ENCODE data around the gene CGRRF1. TPM values are rescaled to one million over a fixed set of nuclear protein-coding genes. Genes with fewer than 3 reads are reported as not detected.

Gene CGRRF1
- total and polyA plus RNA-seq, 4 experiments from 2014 or later, result 21.8 to 60.7 (median 24.8) TPM

DNA sequence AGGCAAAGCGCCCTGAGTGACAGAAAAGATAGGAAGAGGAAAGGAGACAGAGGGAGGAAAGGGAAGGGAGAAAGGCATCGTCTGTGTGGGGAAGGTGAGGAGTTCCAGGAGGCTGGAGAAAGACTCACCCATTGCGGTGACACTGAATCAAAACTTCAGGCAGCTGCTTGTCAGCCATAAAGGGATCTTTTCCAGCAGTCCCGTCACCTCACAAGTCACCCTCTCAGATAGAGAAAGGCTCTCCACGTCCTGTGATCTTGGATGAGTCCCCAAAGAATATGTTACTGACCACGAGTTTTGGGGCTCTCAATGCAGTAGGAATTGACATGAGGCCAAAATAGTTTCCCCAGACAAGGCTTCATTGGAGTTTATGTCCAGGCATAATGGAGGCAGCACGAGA, 11.1 kb upstream of the CGRRF1 start:
- H3K27me3 ChIP-seq (ENCODE audit: insufficient read depth, low read length), result peaks cover 3% of the 10 kb centered on the region
- no peak for DNase-seq
- Mint-ChIP-seq H3K4me3 (no peak overlapping the region), H3K36me3 (no peaks in the 10 kb centered on the region), H3K4me1 (peaks cover 0 to under 1% (median 0%) of the 10 kb centered on the region in 4 donors), H3K27ac (no peak overlapping the region), H3K9me3 (no peaks in the 10 kb centered on the region), H3K27me3 (peaks cover 7% of the 10 kb centered on the region in 2 donors)
- H3K4me1 ChIP-seq (ENCODE audit: insufficient read depth, low read length), result no peaks in the 10 kb centered on the region
- CTCF ChIA-PET (ENCODE audit: partially characterized antibody), result interaction anchor here (1.2 kb wide), 1 partner anchor 11 kb away, joined by 3 read pairs; the partner anchor contains the start of gene CGRRF1
- intact Hi-C loops (cut with micrococcal nuclease), result no loop called here
- H3K27ac ChIP-seq (ENCODE audit: low read depth, low read length), result no peak overlapping the region
- H3K36me3 ChIP-seq (ENCODE audit: insufficient read depth, low read length), result no peaks in the 10 kb centered on the region
- POLR2A ChIA-PET (ENCODE audit: partially characterized antibody), result no interaction called here
- no peak overlapping the region for H3K4me3 ChIP-seq (ENCODE audit: low read length in 2 of 2)
- no peaks in the 10 kb centered on the region for H3K9me3 ChIP-seq (ENCODE audit: control insufficient read depth in 1 of 2, low read length in 2 of 2)

DNA sequence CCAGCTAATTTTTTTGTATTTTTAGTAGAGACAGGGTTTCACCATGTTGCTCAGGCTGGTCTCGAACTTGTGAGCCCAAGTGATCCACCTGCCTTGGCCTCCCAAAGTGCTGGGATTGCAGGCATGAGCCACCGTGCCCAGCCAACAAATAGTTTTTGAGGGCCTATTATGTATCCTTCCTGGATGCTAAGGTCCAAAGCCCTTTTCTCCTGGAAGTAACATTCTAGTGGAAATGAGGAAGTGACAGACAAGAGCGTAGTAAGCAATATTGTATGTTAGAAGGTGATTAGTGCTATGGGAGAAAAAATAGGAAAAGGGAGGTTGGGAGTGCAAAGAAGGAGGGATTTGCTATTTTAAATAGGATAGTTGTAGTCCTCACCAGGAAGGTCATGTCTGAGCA, 9.0 kb upstream of the CGRRF1 start:
- ChIA-PET CTCF (ENCODE audit: partially characterized antibody) (no interaction called here), POLR2A (ENCODE audit: partially characterized antibody) (interaction anchor here (1.2 kb wide), 1 partner anchor 12 kb away, joined by 4 read pairs; the partner anchor contains the start of gene GMFB)
- no peaks in the 10 kb centered on the region for H3K4me1 ChIP-seq (ENCODE audit: insufficient read depth, low read length)
- no peaks in the 10 kb centered on the region for H3K36me3 Mint-ChIP-seq
- H3K4me3 ChIP-seq (ENCODE audit: low read length in 2 of 2), result no peak overlapping the region
- DNase-seq, result no peak
- H3K4me3 Mint-ChIP-seq, result no peak overlapping the region
- H3K9me3 ChIP-seq (ENCODE audit: control insufficient read depth in 1 of 2, low read length in 2 of 2), result no peaks in the 10 kb centered on the region
- H3K4me1 Mint-ChIP-seq, result no peaks in the 10 kb centered on the region
- no peaks in the 10 kb centered on the region for H3K36me3 ChIP-seq (ENCODE audit: insufficient read depth, low read length)
- peaks cover 3% of the 10 kb centered on the region for H3K27me3 ChIP-seq (ENCODE audit: insufficient read depth, low read length)
- H3K27me3 Mint-ChIP-seq, result peaks cover 7% of the 10 kb centered on the region in 2 donors
- H3K27ac ChIP-seq (ENCODE audit: low read depth, low read length), result no peak overlapping the region
- peak overlapping the region in 1 of 7 donors; percentile 4 for H3K27ac Mint-ChIP-seq
- H3K9me3 Mint-ChIP-seq, result no peaks in the 10 kb centered on the region
- intact Hi-C loops (cut with micrococcal nuclease), result no loop called here

GRCh38 chr14:54501480-54501879, 8.2 kb upstream of the CGRRF1 start:
- Histone ChIP-seq H3K4me1 (ENCODE audit: insufficient read depth, low read length) (no peaks in the 10 kb centered on the region), H3K27me3 (ENCODE audit: insufficient read depth, low read length) (peaks cover 3% of the 10 kb centered on the region), H3K27ac (ENCODE audit: low read depth, low read length) (no peak overlapping the region), H3K4me3 (ENCODE audit: low read length in 2 of 2) (no peak overlapping the region), H3K9me3 (ENCODE audit: control insufficient read depth in 1 of 2, low read length in 2 of 2) (no peaks in the 10 kb centered on the region), H3K36me3 (ENCODE audit: insufficient read depth, low read length) (no peaks in the 10 kb centered on the region)
- intact Hi-C loops (cut with micrococcal nuclease), result no loop called here
- H3K27ac Mint-ChIP-seq, result no peak overlapping the region
- no peaks in the 10 kb centered on the region for H3K9me3 Mint-ChIP-seq
- DNase-seq, result no peak
- H3K36me3 Mint-ChIP-seq, result no peaks in the 10 kb centered on the region
- ChIA-PET POLR2A (ENCODE audit: partially characterized antibody) (interaction anchor here (1.2 kb wide), 1 partner anchor 13 kb away, joined by 4 read pairs; the partner anchor contains the start of gene GMFB), CTCF (ENCODE audit: partially characterized antibody) (interaction anchor here (1.1 kb wide), 1 partner anchor 12 kb away, joined by 4 read pairs; the partner anchor contains the start of gene GMFB)
- H3K4me1 Mint-ChIP-seq, result no peaks in the 10 kb centered on the region
- H3K4me3 Mint-ChIP-seq, result no peak overlapping the region
- H3K27me3 Mint-ChIP-seq, result peaks cover 7% of the 10 kb centered on the region in 2 donors

GRCh38 chr14:54502602-54503001, 7.1 kb upstream of the CGRRF1 start:
- ChIA-PET CTCF (ENCODE audit: partially characterized antibody) (interaction anchor here (1.1 to 1.7 kb wide), 2 partner anchors 13 to 271 kb away, joined by 4 to 5 read pairs; partner anchors contain the start of gene GMFB), POLR2A (ENCODE audit: partially characterized antibody) (no interaction called here)
- Mint-ChIP-seq H3K27ac (no peak overlapping the region), H3K27me3 (peaks cover 7% of the 10 kb centered on the region in 2 donors), H3K4me1 (no peaks in the 10 kb centered on the region), H3K4me3 (no peak overlapping the region), H3K36me3 (no peaks in the 10 kb centered on the region), H3K9me3 (no peaks in the 10 kb centered on the region)
- Histone ChIP-seq H3K9me3 (ENCODE audit: control insufficient read depth in 1 of 2, low read length in 2 of 2) (no peaks in the 10 kb centered on the region), H3K4me1 (ENCODE audit: insufficient read depth, low read length) (no peaks in the 10 kb centered on the region), H3K4me3 (ENCODE audit: low read length in 2 of 2) (no peak overlapping the region), H3K27me3 (ENCODE audit: insufficient read depth, low read length) (peaks cover 3% of the 10 kb centered on the region), H3K36me3 (ENCODE audit: insufficient read depth, low read length) (no peaks in the 10 kb centered on the region), H3K27ac (ENCODE audit: low read depth, low read length) (no peak overlapping the region)
- intact Hi-C loops (cut with micrococcal nuclease), result no loop called here
- DNase-seq, result no peak

DNA sequence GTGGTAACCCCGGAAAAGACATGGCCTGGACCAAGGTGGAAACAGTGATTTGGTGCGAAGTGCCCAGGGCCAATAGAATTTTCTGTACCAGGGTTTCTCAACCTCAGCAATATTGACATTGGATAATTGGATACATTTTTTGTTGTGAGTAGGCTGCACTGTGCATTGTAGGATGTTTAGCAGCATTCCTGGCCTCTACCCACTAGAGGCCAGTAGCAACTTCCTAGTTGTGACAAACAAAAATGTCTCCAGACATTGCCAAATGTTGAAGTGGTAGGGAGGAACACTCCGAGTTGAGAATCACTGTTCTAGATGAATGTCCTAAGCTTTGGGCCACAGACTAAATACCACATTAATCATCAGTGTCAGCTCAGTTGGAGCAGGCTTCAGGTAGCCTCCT, 6.2 kb upstream of the CGRRF1 start:
- Histone ChIP-seq H3K9me3 (ENCODE audit: control insufficient read depth in 1 of 2, low read length in 2 of 2) (no peaks in the 10 kb centered on the region), H3K4me1 (ENCODE audit: insufficient read depth, low read length) (no peaks in the 10 kb centered on the region), H3K36me3 (ENCODE audit: insufficient read depth, low read length) (no peaks in the 10 kb centered on the region), H3K4me3 (ENCODE audit: low read length in 2 of 2) (no peak overlapping the region), H3K27ac (ENCODE audit: low read depth, low read length) (no peak overlapping the region), H3K27me3 (ENCODE audit: insufficient read depth, low read length) (peaks cover 3% of the 10 kb centered on the region)
- ChIA-PET CTCF (ENCODE audit: partially characterized antibody) (interaction anchor here (1.4 to 1.7 kb wide), 4 partner anchors 10 to 271 kb away, joined by 3 to 7 read pairs (median 4); no protein-coding TSS in a partner anchor), POLR2A (ENCODE audit: partially characterized antibody) (no interaction called here)
- H3K27ac Mint-ChIP-seq, result no peak overlapping the region
- intact Hi-C loops (cut with micrococcal nuclease), result no loop called here
- H3K27me3 Mint-ChIP-seq, result peaks cover 5 to 7% of the 10 kb centered on the region in 2 donors
- H3K4me3 Mint-ChIP-seq, result no peak overlapping the region
- H3K4me1 Mint-ChIP-seq, result no peaks in the 10 kb centered on the region
- no peak for DNase-seq
- no peaks in the 10 kb centered on the region for H3K9me3 Mint-ChIP-seq
- H3K36me3 Mint-ChIP-seq, result no peaks in the 10 kb centered on the region

- Histone ChIP-seq H3K27ac (ENCODE audit: low read depth, low read length) (no peak overlapping the region), H3K27me3 (ENCODE audit: insufficient read depth, low read length) (no peaks in the 10 kb centered on the region), H3K9me3 (ENCODE audit: control insufficient read depth in 1 of 2, low read length in 2 of 2) (peaks cover 0 to 4% of the 10 kb centered on the region in 2 donors), H3K4me1 (ENCODE audit: insufficient read depth, low read length) (peaks cover 41% of the 10 kb centered on the region), H3K4me3 (ENCODE audit: low read length in 2 of 2) (no peak overlapping the region), H3K36me3 (ENCODE audit: insufficient read depth, low read length) (no peaks in the 10 kb centered on the region)
- H3K4me1 Mint-ChIP-seq, result peaks cover 56 to 74% (median 61%) of the 10 kb centered on the region in 4 donors
- ChIA-PET CTCF (ENCODE audit: partially characterized antibody) (interaction anchor here (0.7 to 1.2 kb wide), 3 partner anchors 19 to 261 kb away, joined by 3 to 6 read pairs (median 4); partner anchors contain the start of gene GMFB), POLR2A (ENCODE audit: partially characterized antibody) (interaction anchor here (1.1 kb wide), 1 partner anchor 24 kb away, joined by 3 read pairs; no protein-coding TSS in a partner anchor)
- intact Hi-C loops (cut with micrococcal nuclease), result no loop called here
- H3K27ac Mint-ChIP-seq, result peak overlapping the region in 4 of 7 donors; percentile 23 to 84 (median 46)
- no peak for DNase-seq
- H3K9me3 Mint-ChIP-seq, result peaks cover 2 to 11% (median 6%) of the 10 kb centered on the region in 8 donors
- H3K36me3 Mint-ChIP-seq, result peaks cover 30 to 37% of the 10 kb centered on the region in 2 donors
- peak overlapping the region in 4 of 8 donors; percentile 4 to 60 (median 43) for H3K4me3 Mint-ChIP-seq
- no peaks in the 10 kb centered on the region for H3K27me3 Mint-ChIP-seq
Measured at GRCh38 chr14:54512393-54512792, 2.7 kb downstream of the CGRRF1 start.

DNA sequence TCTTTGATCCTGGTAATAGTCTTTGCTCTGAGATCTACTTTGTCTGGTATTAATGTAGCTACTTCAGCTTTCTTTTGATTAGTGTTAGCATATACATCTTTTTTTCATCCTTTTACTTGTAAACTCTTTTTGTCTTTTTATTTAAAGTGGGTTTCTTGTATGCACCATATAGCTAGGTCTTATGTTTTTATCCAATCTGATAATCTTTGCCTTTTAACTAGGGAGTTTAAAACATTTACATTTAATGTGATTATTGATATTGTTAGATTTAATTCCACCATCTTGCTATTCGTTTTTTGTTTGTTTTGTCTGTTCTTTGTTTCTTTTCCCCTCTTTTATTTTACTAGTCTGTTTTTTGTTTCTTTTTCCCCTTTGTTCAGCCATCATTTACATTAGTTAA, 6.0 kb downstream of the CGRRF1 start:
- Histone ChIP-seq H3K27ac (ENCODE audit: low read depth, low read length) (no peak overlapping the region), H3K36me3 (ENCODE audit: insufficient read depth, low read length) (no peaks in the 10 kb centered on the region), H3K4me3 (ENCODE audit: low read length in 2 of 2) (no peak overlapping the region), H3K4me1 (ENCODE audit: insufficient read depth, low read length) (peaks cover 35% of the 10 kb centered on the region), H3K9me3 (ENCODE audit: control insufficient read depth in 1 of 2, low read length in 2 of 2) (peaks cover 0 to 4% of the 10 kb centered on the region in 2 donors), H3K27me3 (ENCODE audit: insufficient read depth, low read length) (no peaks in the 10 kb centered on the region)
- peaks cover 32 to 50% of the 10 kb centered on the region in 2 donors for H3K36me3 Mint-ChIP-seq
- H3K4me3 Mint-ChIP-seq, result peak overlapping the region in 2 of 8 donors; percentile 6 to 22
- H3K27ac Mint-ChIP-seq, result no peak overlapping the region
- H3K27me3 Mint-ChIP-seq, result no peaks in the 10 kb centered on the region
- POLR2A ChIA-PET (ENCODE audit: partially characterized antibody), result no interaction called here
- DNase-seq, result no peak
- H3K4me1 Mint-ChIP-seq, result peaks cover 48 to 64% (median 59%) of the 10 kb centered on the region in 4 donors
- H3K9me3 Mint-ChIP-seq, result peaks cover 2 to 11% (median 6%) of the 10 kb centered on the region in 8 donors
- intact Hi-C loops (cut with micrococcal nuclease), result no loop called here
- CTCF ChIA-PET (ENCODE audit: partially characterized antibody), result no interaction called here
